Measurements from ENCODE around the gene ILKAP. TPM values are rescaled to one million over a fixed set of nuclear protein-coding genes. Genes with fewer than 3 reads are reported as not detected.

ILKAP gene
- total RNA-seq, 1 experiment from 2014 or later: 41.5 TPM

GRCh38 chr2:238235856-238236255, 32.4 kb upstream of the ILKAP start:
- no peak overlapping the region for H2BK20ac ChIP-seq (ENCODE audit: low read depth, low read length, poor library complexity, severe bottlenecking)
- H2AK5ac ChIP-seq (ENCODE audit: insufficient read length, low read length): no peak overlapping the region
- no peak overlapping the region for H2BK5ac ChIP-seq (ENCODE audit: insufficient read length, low read length)
- no peak overlapping the region for H3K56ac ChIP-seq (ENCODE audit: insufficient read length, low read depth, low read length)
- peaks cover 9% of the 10 kb centered on the region for H3K23me2 ChIP-seq (ENCODE audit: insufficient read length, low read depth, low read length, poor library complexity, severe bottlenecking)
- no peaks in the 10 kb centered on the region for H3K79me1 ChIP-seq (ENCODE audit: insufficient read depth, low read depth, low read length, poor library complexity, severe bottlenecking)
- Mint-ChIP-seq H3K4me3 (no peak overlapping the region), H3K27ac (no peak overlapping the region), H3K9me3 (peaks cover 0 to 2% of the 10 kb centered on the region in 2 experiments; a peak in 4 of 5 replicates), H3K27me3 (ENCODE audit: low read depth) (peaks cover 72% of the 10 kb centered on the region), H3K4me1 (no peaks in the 10 kb centered on the region; a peak in 1 of 4 replicates), H3K36me3 (ENCODE audit: insufficient read depth in 1 of 3, low read depth in 3 of 3) (peaks cover 0 to 5% (median 3%) of the 10 kb centered on the region in 3 experiments; a peak in 4 of 7 replicates)
- no peaks in the 10 kb centered on the region; the same call in 1 of the 2 replicates for H3K79me2 ChIP-seq (ENCODE audit: insufficient read depth, low read length)
- WGBS (ENCODE audit: extremely low coverage, insufficient read length, low lambda C conversion rate): no CpG with 5 or more reads among the region's 7 CpGs
- H2BK15ac ChIP-seq (ENCODE audit: low read depth, low read length): no peak overlapping the region
- no peak overlapping the region for H3K4ac ChIP-seq (ENCODE audit: low read depth, low read length)
- H4K91ac ChIP-seq (ENCODE audit: insufficient read length, low read depth, low read length): no peak overlapping the region
- H3K14ac ChIP-seq (ENCODE audit: insufficient read depth, low read length): no peak overlapping the region
- no peak overlapping the region for H3K27ac ChIP-seq (ENCODE audit: insufficient read length, low read depth, low read length)
- no peak overlapping the region for H3K23ac ChIP-seq (ENCODE audit: insufficient read length, low read depth, low read length)
- H3T11ph ChIP-seq (ENCODE audit: low read length): no peak overlapping the region
- no peak overlapping the region for H4K8ac ChIP-seq (replicated peaks; ENCODE audit: insufficient read length, low read depth, low read length)
- H2BK120ac ChIP-seq (ENCODE audit: low read depth, low read length, poor library complexity, severe bottlenecking): no peak overlapping the region
- no peaks in the 10 kb centered on the region for H3K9me3 ChIP-seq (ENCODE audit: control insufficient read depth, low read depth, low read length)
- H4K5ac ChIP-seq (ENCODE audit: insufficient read length, low read depth, low read length): no peak overlapping the region
- no peak overlapping the region for H2AFZ ChIP-seq (ENCODE audit: low read length)
- H3K4me1 ChIP-seq (ENCODE audit: insufficient read depth, low read length): peaks cover 1% of the 10 kb centered on the region; the same call in 1 of the 2 replicates
- TF ChIP-seq CTCF (conservative IDR thresholded peaks at IDR 0.05): no peak
- H3K9ac ChIP-seq (ENCODE audit: extremely low read depth, insufficient read length, low read length): no peak overlapping the region
- H2BK12ac ChIP-seq (ENCODE audit: insufficient read length, low read depth, low read length): no peak overlapping the region
- H3K4me2 ChIP-seq (ENCODE audit: insufficient read depth, insufficient read length, low read length): no peak overlapping the region
- H4K20me1 ChIP-seq (ENCODE audit: control insufficient read depth, insufficient read depth, insufficient read length): no peaks in the 10 kb centered on the region
- H3K27me3 ChIP-seq (ENCODE audit: insufficient read depth, low read length): peaks cover 18% of the 10 kb centered on the region; the same call in 1 of the 2 replicates
- DNase-seq: no peak
- no peak overlapping the region for H3K18ac ChIP-seq (ENCODE audit: insufficient read length, low read depth, low read length)

Data from H9 (cell line).